BLaER1 treated with 17β-estradiol and CSF1 and Interleukin-3, amounts not matched to agents 10 nM and 100 nM (cell line): ENCODE measurements around the gene SGIP1.

Experiments
- H3K27ac ChIP-seq, 11 experiments: shearing (Covaris generic); formaldehyde crosslinking; 2 replicates each; pipeline ENCODE4 v1.8.1; 2022
- H3K27me3 ChIP-seq, 11 experiments: shearing (Covaris generic); formaldehyde crosslinking; 2 replicates each; pipeline ENCODE4 v1.8.1; 2022
- H3K36me3 ChIP-seq, 11 experiments: shearing (Covaris generic); formaldehyde crosslinking; 2 replicates each; pipeline ENCODE4 v1.8.1; 2022
- H3K4me1 ChIP-seq, 10 experiments: shearing (Covaris generic); formaldehyde crosslinking; 2 replicates each; pipeline ENCODE4 v1.8.1; 2022
- H3K4me2 ChIP-seq, 11 experiments: shearing (Covaris generic); formaldehyde crosslinking; 2 replicates each; pipeline ENCODE4 v1.8.1; 2022
- H3K4me3 ChIP-seq, 10 experiments: shearing (Covaris generic); formaldehyde crosslinking; 2 replicates each; pipeline ENCODE4 v1.8.1; 2022
- H3K9ac ChIP-seq, 11 experiments: shearing (Covaris generic); formaldehyde crosslinking; 2 replicates each; pipeline ENCODE4 v1.8.1; 2022
- H3K9me3 ChIP-seq, 11 experiments: shearing (Covaris generic); formaldehyde crosslinking; replicated peaks in 1 of 11; 2 replicates each; pipeline ENCODE4 v1.8.1; 2022
- H4K20me1 ChIP-seq, 11 experiments: shearing (Covaris generic); formaldehyde crosslinking; 2 replicates each; pipeline ENCODE4 v1.8.1; 2022
- Cebpa-rat ChIP-seq, 11 experiments: shearing (Covaris generic); IDR thresholded peaks; 2 replicates each; pipeline ENCODE4 v1.8.1; 2022

SGIP1 gene

DNA sequence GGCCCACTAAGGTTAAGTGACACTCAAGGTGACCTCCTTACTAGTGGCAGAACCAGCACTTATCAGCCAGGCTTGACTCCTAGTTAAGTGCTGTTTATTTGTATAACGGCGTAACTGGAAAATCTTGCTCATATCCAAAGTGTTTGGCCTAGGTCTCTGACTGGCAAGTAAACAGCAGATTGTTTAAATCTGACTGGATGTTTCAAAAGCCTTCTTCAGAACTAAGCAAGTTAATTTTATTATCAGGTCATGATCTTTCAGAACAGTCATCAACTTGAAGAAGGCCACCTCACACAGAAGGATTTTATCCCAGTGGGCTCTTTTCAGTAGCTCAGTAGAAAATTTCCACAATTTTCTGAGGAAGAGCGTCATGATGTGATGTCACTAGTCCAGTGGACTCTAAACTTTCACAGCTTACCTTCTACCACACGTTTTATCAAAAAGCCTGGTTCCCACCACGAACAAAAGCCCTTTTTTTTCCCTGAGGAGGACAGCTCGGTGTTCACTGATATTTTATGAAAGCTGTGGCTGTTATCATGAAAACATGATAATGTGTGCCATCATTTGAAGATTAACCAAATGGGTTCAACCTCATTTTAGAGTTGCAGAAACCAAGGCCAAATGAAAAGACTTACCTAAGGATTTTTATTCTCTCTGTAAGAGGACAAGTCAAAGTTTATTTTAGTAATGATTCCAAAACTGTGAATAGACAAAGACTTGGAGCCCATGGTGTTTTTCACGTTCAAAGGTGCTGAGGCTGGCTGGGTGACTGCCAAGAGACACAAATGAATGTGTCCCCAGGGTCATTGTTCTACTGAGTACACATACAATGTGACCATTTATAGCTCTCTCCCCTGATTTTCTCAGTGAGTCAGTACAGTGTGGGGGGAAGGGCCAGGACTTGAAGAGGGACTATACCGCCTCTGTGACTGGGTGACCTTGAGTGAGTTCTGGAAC lies 9.1 kb downstream of the SGIP1 start:
- Histone ChIP-seq H4K20me1 (no peaks in the 10 kb centered on the region), H3K4me3 (no peak overlapping the region), H3K36me3 (no peaks in the 10 kb centered on the region), H3K4me2 (0 out of 22 replicates have a peak overlapping the region, but pooled peaks of 1 of the 11 experiments have one; percentile 22), H3K4me1 (no peaks in the 10 kb centered on the region; a peak in 1 of 20 replicates), H3K27me3 (no peaks in the 10 kb centered on the region), H3K9me3 (no peaks in the 10 kb centered on the region), H3K9ac (no peak overlapping the region), H3K27ac (no peak overlapping the region)
- TF ChIP-seq Cebpa-rat (IDR thresholded peaks at IDR 0.05), result no peak

DNA sequence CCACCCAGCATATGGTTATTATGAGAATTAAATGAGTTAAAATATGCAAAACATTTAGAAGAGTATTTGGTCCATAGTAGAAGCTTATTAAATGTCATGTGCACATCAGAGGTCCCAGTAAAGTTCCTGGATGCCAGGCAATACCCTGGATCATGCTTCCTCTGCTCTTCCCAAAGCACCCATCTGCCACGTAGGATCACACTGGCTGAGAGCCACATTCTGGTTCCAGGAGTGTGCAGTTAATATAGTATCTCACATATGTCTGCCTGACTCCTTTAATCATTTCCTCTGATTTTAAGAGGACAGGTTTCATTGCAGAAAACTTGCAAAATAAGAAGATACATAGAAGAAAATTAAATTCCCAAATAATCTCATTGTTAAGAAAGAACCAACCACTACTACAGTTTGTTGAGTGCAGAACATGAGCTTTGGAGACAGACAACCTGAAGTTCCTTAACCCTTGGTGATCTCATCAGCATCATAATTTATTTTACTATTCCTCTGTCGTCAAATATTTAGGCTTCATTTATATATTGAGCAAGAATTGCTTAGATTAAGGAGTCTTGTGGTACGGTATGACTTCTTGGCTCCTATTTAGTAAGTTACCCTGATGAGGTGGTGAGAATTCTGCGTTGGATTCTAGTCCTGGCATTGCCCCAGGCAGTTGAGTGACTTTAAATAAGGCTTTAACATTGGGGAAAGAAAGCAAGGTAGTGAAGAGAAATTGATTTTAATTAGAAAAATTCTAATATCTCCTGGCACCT lies 12.3 kb downstream of the SGIP1 start:
- Histone ChIP-seq H3K4me2 (no peak overlapping the region), H3K27ac (no peak overlapping the region), H4K20me1 (no peaks in the 10 kb centered on the region), H3K4me3 (no peak overlapping the region), H3K4me1 (peaks cover 0 to 4% (median 0%) of the 10 kb centered on the region in 10 experiments; a peak in 1 of 20 replicates), H3K9ac (no peak overlapping the region), H3K36me3 (no peaks in the 10 kb centered on the region), H3K9me3 (no peaks in the 10 kb centered on the region), H3K27me3 (no peaks in the 10 kb centered on the region)
- no peak for TF ChIP-seq Cebpa-rat (IDR thresholded peaks at IDR 0.05)

- H3K36me3 ChIP-seq, result peaks cover 0 to 12% (median 0%) of the 10 kb centered on the region in 11 experiments; a peak in 2 of 22 replicates
- no peaks in the 10 kb centered on the region for H3K9me3 ChIP-seq
- H3K9ac ChIP-seq, result no peak overlapping the region
- H4K20me1 ChIP-seq, result no peaks in the 10 kb centered on the region
- H3K4me3 ChIP-seq, result no peak overlapping the region
- no peak for TF ChIP-seq Cebpa-rat (IDR thresholded peaks at IDR 0.05)
- H3K4me2 ChIP-seq, result no peak overlapping the region; a peak in 1 of 22 replicates
- H3K27me3 ChIP-seq, result no peaks in the 10 kb centered on the region
- no peak overlapping the region for H3K27ac ChIP-seq
- H3K4me1 ChIP-seq, result peaks cover 0 to 11% (median 2%) of the 10 kb centered on the region in 10 experiments; a peak in 6 of 20 replicates
Measured at GRCh38 chr1:66549017-66549416, 15.1 kb downstream of the SGIP1 start.

- no peak for TF ChIP-seq Cebpa-rat (IDR thresholded peaks at IDR 0.05)
- Histone ChIP-seq H3K36me3 (peaks cover 0 to 12% (median 0%) of the 10 kb centered on the region in 11 experiments; a peak in 2 of 22 replicates), H3K27ac (no peak overlapping the region), H3K4me2 (no peak overlapping the region), H4K20me1 (no peaks in the 10 kb centered on the region), H3K4me3 (no peak overlapping the region), H3K9ac (no peak overlapping the region), H3K4me1 (peaks cover 0 to 11% (median 2%) of the 10 kb centered on the region in 10 experiments; a peak in 6 of 20 replicates), H3K9me3 (no peaks in the 10 kb centered on the region), H3K27me3 (no peaks in the 10 kb centered on the region)
Measured at GRCh38 chr1:66550243-66550642, 16.3 kb downstream of the SGIP1 start.

- TF ChIP-seq Cebpa-rat (IDR thresholded peaks at IDR 0.05), result no peak
- Histone ChIP-seq H3K4me3 (no peak overlapping the region), H3K9me3 (no peaks in the 10 kb centered on the region), H3K27ac (no peak overlapping the region), H4K20me1 (no peaks in the 10 kb centered on the region), H3K27me3 (no peaks in the 10 kb centered on the region), H3K4me2 (no peak overlapping the region), H3K36me3 (peaks cover 0 to 12% (median 0%) of the 10 kb centered on the region in 11 experiments; a peak in 2 of 22 replicates), H3K4me1 (peaks cover 9 to 22% (median 14%) of the 10 kb centered on the region in 10 experiments), H3K9ac (no peak overlapping the region)
Measured at GRCh38 chr1:66552287-66552686, 18.3 kb downstream of the SGIP1 start.

DNA sequence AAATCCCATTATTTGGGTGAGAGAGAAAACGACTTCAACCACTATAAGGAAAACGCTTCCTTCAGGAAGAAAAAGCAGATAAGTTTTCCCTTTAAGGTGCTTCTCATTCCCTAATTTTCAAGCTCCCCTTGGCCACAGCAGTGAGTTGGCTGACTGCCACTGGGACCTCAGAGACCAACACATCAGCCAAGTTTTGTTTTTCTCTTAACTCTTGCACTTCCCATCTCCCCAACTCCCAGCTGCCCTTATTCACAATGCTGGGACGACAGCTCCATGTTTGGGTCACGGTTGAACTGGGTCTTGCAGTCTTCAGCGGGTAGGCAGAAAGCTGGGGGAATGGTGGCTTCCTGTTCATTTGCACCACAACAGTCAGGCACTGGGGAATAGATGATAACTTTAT lies 18.9 kb downstream of the SGIP1 start:
- Histone ChIP-seq H3K27me3 (no peaks in the 10 kb centered on the region), H3K4me3 (no peak overlapping the region), H4K20me1 (no peaks in the 10 kb centered on the region), H3K9ac (no peak overlapping the region), H3K4me1 (peaks cover 9 to 22% (median 14%) of the 10 kb centered on the region in 10 experiments), H3K4me2 (peak overlapping the region in 5 of 11 experiments; percentile 6 to 45 (median 30); a peak in 6 of 22 replicates), H3K36me3 (peaks cover 0 to 12% (median 0%) of the 10 kb centered on the region in 11 experiments; a peak in 2 of 22 replicates), H3K9me3 (no peaks in the 10 kb centered on the region), H3K27ac (no peak overlapping the region)
- no peak for TF ChIP-seq Cebpa-rat (IDR thresholded peaks at IDR 0.05)

DNA sequence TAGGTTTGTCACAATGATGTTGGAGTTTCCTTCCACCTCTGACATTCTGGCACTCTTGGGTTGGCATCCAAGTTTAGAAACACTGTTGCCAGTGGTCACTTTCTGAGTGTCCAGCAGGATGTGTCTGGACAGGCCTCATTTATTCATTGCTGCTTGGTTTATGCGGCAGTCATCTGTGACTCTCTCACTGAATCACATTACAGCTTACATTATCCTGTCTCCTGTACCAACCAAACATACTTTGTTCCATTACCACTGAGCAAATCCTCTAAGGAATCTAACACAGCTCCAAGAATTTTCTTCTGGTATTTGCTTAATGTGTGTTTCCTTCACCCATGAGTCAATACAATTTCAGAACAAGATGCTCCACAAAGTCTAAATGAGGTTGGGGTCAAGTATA lies 19.9 kb downstream of the SGIP1 start:
- Histone ChIP-seq H3K9me3 (no peaks in the 10 kb centered on the region), H3K27me3 (no peaks in the 10 kb centered on the region), H3K4me3 (no peak overlapping the region), H3K9ac (no peak overlapping the region), H4K20me1 (no peaks in the 10 kb centered on the region), H3K4me1 (peaks cover 9 to 21% (median 16%) of the 10 kb centered on the region in 10 experiments), H3K36me3 (peaks cover 0 to 12% (median 0%) of the 10 kb centered on the region in 11 experiments; a peak in 2 of 22 replicates), H3K27ac (no peak overlapping the region), H3K4me2 (no peak overlapping the region)
- TF ChIP-seq Cebpa-rat (IDR thresholded peaks at IDR 0.05), result no peak

- no peaks in the 10 kb centered on the region for H4K20me1 ChIP-seq
- no peak for TF ChIP-seq Cebpa-rat (IDR thresholded peaks at IDR 0.05)
- no peak overlapping the region for H3K9ac ChIP-seq
- H3K36me3 ChIP-seq, result peaks cover 0 to 12% (median 0%) of the 10 kb centered on the region in 11 experiments; a peak in 2 of 22 replicates
- peak overlapping the region; percentile 30 to 75 (median 45) for H3K4me2 ChIP-seq
- peak overlapping the region in 2 of 11 experiments; percentile 2 to 23; a peak in 1 of 22 replicates for H3K27ac ChIP-seq
- no peak overlapping the region for H3K4me3 ChIP-seq
- H3K9me3 ChIP-seq, result no peaks in the 10 kb centered on the region
- peaks cover 9 to 40% (median 16%) of the 10 kb centered on the region in 10 experiments for H3K4me1 ChIP-seq
- H3K27me3 ChIP-seq, result no peaks in the 10 kb centered on the region
Measured at GRCh38 chr1:66556161-66556611, 22.2 kb downstream of the SGIP1 start.

DNA sequence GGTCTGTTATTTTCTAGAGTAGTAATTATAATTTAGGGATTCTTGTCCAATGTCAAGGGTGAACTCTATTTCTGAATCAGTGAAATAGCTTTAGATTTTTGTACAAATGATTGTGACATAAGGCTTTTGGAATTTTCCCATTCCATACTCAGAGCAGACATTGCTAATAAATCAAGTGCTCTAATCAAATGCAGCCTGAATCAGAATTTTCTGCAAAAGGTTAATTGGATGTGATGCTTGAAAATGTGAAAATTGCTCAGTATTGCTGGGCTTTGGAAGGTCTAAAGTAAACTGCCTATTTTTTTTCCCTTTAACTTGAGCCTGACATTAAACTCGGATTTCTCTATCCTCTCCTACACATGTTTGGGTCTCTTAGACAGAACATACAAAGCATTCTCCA lies 23.2 kb downstream of the SGIP1 start:
- no peak for TF ChIP-seq Cebpa-rat (IDR thresholded peaks at IDR 0.05)

More for the DNA sequence above, 23.2 kb downstream of the SGIP1 start:
- H4K20me1 ChIP-seq, result no peaks in the 10 kb centered on the region
- H3K4me2 ChIP-seq, result no peak overlapping the region
- no peak overlapping the region for H3K4me3 ChIP-seq
- H3K36me3 ChIP-seq, result peaks cover 0 to 6% (median 0%) of the 10 kb centered on the region in 11 experiments; a peak in 2 of 22 replicates
- no peaks in the 10 kb centered on the region for H3K9me3 ChIP-seq
- peaks cover 10 to 50% (median 17%) of the 10 kb centered on the region in 10 experiments for H3K4me1 ChIP-seq
- no peaks in the 10 kb centered on the region for H3K27me3 ChIP-seq
- no peak overlapping the region for H3K9ac ChIP-seq
- no peak overlapping the region for H3K27ac ChIP-seq
